ENCODE measurements around the gene HDAC7. TPM values are rescaled to one million over a fixed set of nuclear protein-coding genes. Genes with fewer than 3 reads are reported as not detected.

Gene HDAC7
- polyA plus RNA-seq, 1 donor = 59.5 TPM

Other genes with a start within 250 kb of the HDAC7 start
- gene RPAP3, start 113.9 kb downstream of the HDAC7 start, polyA plus RNA-seq (ENCODE audit: insufficient read length) = 25.4 TPM
- 0.71 TPM for gene ENDOU, start 94.4 kb downstream of the HDAC7 start, polyA plus RNA-seq (ENCODE audit: insufficient read length)
- gene RAPGEF3, start 61.0 kb downstream of the HDAC7 start, polyA plus RNA-seq (ENCODE audit: insufficient read length) = 11.6 TPM
- 11.7 TPM for gene SLC48A1, start 46.7 kb downstream of the HDAC7 start, polyA plus RNA-seq (ENCODE audit: insufficient read length)
- 0.46 TPM for gene VDR, start 85.1 kb upstream of the HDAC7 start, polyA plus RNA-seq (ENCODE audit: insufficient read length)
- gene TMEM106C, start 143.7 kb upstream of the HDAC7 start, polyA plus RNA-seq (ENCODE audit: insufficient read length) = 52.1 TPM
- gene COL2A1, start 184.6 kb upstream of the HDAC7 start, polyA plus RNA-seq (ENCODE audit: insufficient read length) = 16.9 TPM

Data from forelimb muscle (tissue), 1 donor.